Endothelial cell of umbilical vein (primary cell): Measurements from ENCODE around the gene CCDC97. TPM values are rescaled to one million over a fixed set of nuclear protein-coding genes. Genes with fewer than 3 reads are reported as not detected.

Experiments used
- BruUV-seq: library from RNA; stranded (reverse); fragments of 400-500 nt; replicated peaks from 2 replicates; lab custom pipeline; 2021; lab: Mats Ljungman, UMichigan
- CTCF ChIA-PET: fragments of 300-600, 350-600 bp; sonication (Branson Sonifier 250); formaldehyde crosslinking; loops from one replicate; lab custom pipeline; 2021; ENCODE audit warnings: antibody characterized with exemption, inconsistent platforms; lab: Charles Lee
- POLR2A ChIA-PET: fragments of 300-600, 350-600 bp; sonication (Branson Sonifier 250); formaldehyde crosslinking; loops from one replicate; lab custom pipeline; 2021; ENCODE audit warnings: antibody characterized with exemption, inconsistent platforms; lab: Charles Lee
- DNase-seq: peaks from one replicate; pipeline ENCODE4 v3.0.0-alpha.2; 2011; ENCODE audit warnings: low read depth, low spot score
- FAIRE-seq: peaks from 2 replicates; lab custom pipeline; 2011; peaks lifted over from hg19 to GRCh38; lab: Jason Lieb, UNC
- H2AFZ ChIP-seq: 2 replicates; pipeline ENCODE4 v1.6.0; 2012; ENCODE audit warnings: low read depth, low read length, control low read depth, inconsistent platforms
- H3K27ac ChIP-seq: 2 replicates; pipeline ENCODE4 v1.5.1; 2011; ENCODE audit warnings: low read depth, mild to moderate bottlenecking, control low read depth, low read length, moderate library complexity; ENCODE audit not compliant: insufficient read depth
- H3K27me3 ChIP-seq, 2 experiments: 2 replicates each; pipeline versions ENCODE4 v1.6.0 to v1.6.1; 2011; ENCODE audit warnings: low read length in 2 of 2, mixed read lengths in 1 of 2; ENCODE audit not compliant: control insufficient read depth in 2 of 2, insufficient read depth in 2 of 2
- H3K36me3 ChIP-seq, 2 experiments: 2 replicates in 1 of 2; 3 replicates in 1 of 2; pipeline ENCODE4 v1.5.1; 2011; ENCODE audit warnings: low read length in 2 of 2, mild to moderate bottlenecking in 1 of 2, moderate library complexity in 1 of 2; ENCODE audit not compliant: control insufficient read depth in 2 of 2, insufficient read depth in 2 of 2; ENCODE audit errors: extremely low read depth in 1 of 2
- H3K4me1 ChIP-seq: 3 replicates; pipeline ENCODE4 v1.5.1; 2011; ENCODE audit warnings: mild to moderate bottlenecking, low read length; ENCODE audit not compliant: control insufficient read depth, insufficient read depth; ENCODE audit errors: extremely low read depth
- H3K4me2 ChIP-seq: 2 replicates; pipeline ENCODE4 v1.6.1; 2011; ENCODE audit warnings: low read length, control low read depth, mixed read lengths; ENCODE audit not compliant: insufficient read depth
- H3K4me3 ChIP-seq, 3 experiments: fragments of 200-600 bp in 1 of 3; sonication (generic), shearing (Covaris generic) in 1 of 3; replicated peaks in 1 of 3; 2 replicates each; pipeline ENCODE4 v1.5.1; 2011 to 2016; ENCODE audit warnings: control low read depth in 3 of 3, low read length in 3 of 3, mild to moderate bottlenecking in 2 of 3, inconsistent platforms in 1 of 3, low read depth in 1 of 3, moderate library complexity in 1 of 3; ENCODE audit not compliant: insufficient read depth in 1 of 3
- H3K79me2 ChIP-seq: 2 replicates; pipeline ENCODE4 v1.6.0; 2012; ENCODE audit warnings: low read length, inconsistent platforms; ENCODE audit not compliant: control insufficient read depth, insufficient read depth
- H3K9ac ChIP-seq: replicated peaks from 2 replicates; pipeline ENCODE3; 2011; ENCODE audit warnings: low read length, control low read depth; ENCODE audit not compliant: insufficient read depth; ENCODE audit errors: extremely low read depth
- H3K9me1 ChIP-seq: replicated peaks from 3 replicates; pipeline ENCODE4 v1.6.0; 2011; ENCODE audit warnings: mild to moderate bottlenecking, low read length; ENCODE audit not compliant: control insufficient read depth, insufficient read depth; ENCODE audit errors: extremely low read depth
- H3K9me3 ChIP-seq: replicated peaks from 2 replicates; pipeline ENCODE4 v1.5.1; 2012; ENCODE audit warnings: low read length, inconsistent platforms; ENCODE audit not compliant: control insufficient read depth, insufficient read depth
- H4K20me1 ChIP-seq: replicated peaks from 2 replicates; pipeline ENCODE3; 2011; ENCODE audit warnings: mild to moderate bottlenecking, low read length; ENCODE audit not compliant: control insufficient read depth, insufficient read depth; ENCODE audit errors: extremely low read depth
- CTCF ChIP-seq, 2 donors: IDR thresholded peaks; 1 replicate in 1 of 2; 2 replicates in 1 of 2; pipeline ENCODE4 v1.5.1; 2011; ENCODE audit warnings: low read length in 2 of 2, mild to moderate bottlenecking in 2 of 2, moderate library complexity in 2 of 2, control low read depth in 1 of 2, inconsistent platforms in 1 of 2, low read depth in 1 of 2; ENCODE audit not compliant: insufficient read depth in 1 of 2; ENCODE audit errors: extremely low read depth in 1 of 2
- EZH2 ChIP-seq: IDR thresholded peaks from 2 replicates; pipeline ENCODE4 v1.6.1; 2012; ENCODE audit warnings: borderline replicate concordance, low read depth, mild to moderate bottlenecking, moderate library complexity, low read length, inconsistent platforms; ENCODE audit not compliant: severe bottlenecking
- FOS ChIP-seq: IDR thresholded peaks from 2 replicates; pipeline ENCODE4 v1.6.1; 2011; ENCODE audit warnings: mild to moderate bottlenecking, low read length, moderate library complexity, borderline replicate concordance; ENCODE audit not compliant: insufficient read depth
- GATA2 ChIP-seq: IDR thresholded peaks from 2 replicates; pipeline ENCODE4 v1.7.0; 2011; ENCODE audit warnings: low read depth, mild to moderate bottlenecking, moderate library complexity, mixed read lengths, low read length; ENCODE audit not compliant: insufficient read length, insufficient read depth
- JUN ChIP-seq: IDR thresholded peaks from 2 replicates; pipeline ENCODE4 v1.6.1; 2011; ENCODE audit warnings: borderline replicate concordance, low read depth; ENCODE audit not compliant: insufficient read length, insufficient read depth
- MAX ChIP-seq: IDR thresholded peaks from 2 replicates; pipeline ENCODE4 v1.6.1; 2011; ENCODE audit not compliant: insufficient read depth, insufficient read length
- MYC ChIP-seq: IDR thresholded peaks from one replicate; pipeline ENCODE4 v1.6.1; 2011; ENCODE audit warnings: mild to moderate bottlenecking, low read depth, low read length
- POLR2A ChIP-seq: IDR thresholded peaks from 2 replicates; pipeline ENCODE4 v1.6.1; 2012; ENCODE audit warnings: low read depth, mild to moderate bottlenecking, control low read depth, low read length
- POLR2AphosphoS5 ChIP-seq: IDR thresholded peaks from 2 replicates; pipeline ENCODE4 v1.6.1; 2012; ENCODE audit warnings: low read depth, mild to moderate bottlenecking, control low read depth, low read length, moderate library complexity; ENCODE audit not compliant: insufficient read depth
- dilution Hi-C: fragments of 300-500 bp; cut with MboI; formaldehyde crosslinking; loops from one replicate; pipeline ENCODE4 v1.15.0; 2019; ENCODE audit warnings: low sequenced_read_pairs; ENCODE audit not compliant: extremely low pct_ligation_motif_present
- intact Hi-C: fragments of 100-400 bp; cut with micrococcal nuclease; formaldehyde crosslinking; loops from one replicate; pipeline ENCODE4 v1.10.0; 2022
- polyA plus RNA-seq, 4 experiments: library from polyadenylated mRNA; depleted of rRNA in 3 of 4; stranded (reverse) in 3 of 4; unstranded in 1 of 4; fragments of >200 nt; gene quantifications; 2 replicates each; pipeline versions ENCODE4 v1.2.1 to v1.2.3, GENCODE V29; 2011 to 2012; ENCODE audit warnings: missing spikeins in 1 of 4
- total RNA-seq: library from RNA; stranded (reverse); gene quantifications from 2 replicates; pipeline ENCODE4 v1.2.3, GENCODE V29; 2021

CCDC97 gene
- total and polyA plus RNA-seq, 2 donors (not counting 3 experiments of a cell fraction or from before 2014, with no cell fraction given), result 20.7 to 27.2 TPM

GRCh38 chr19:41321204-41321599, 11.2 kb downstream of the CCDC97 start:
- Histone ChIP-seq H3K27ac (no peak overlapping the region), H3K9me1 (no peaks in the 10 kb centered on the region), H3K27me3 (no peaks in the 10 kb centered on the region), H3K79me2 (peaks cover 1% of the 10 kb centered on the region), H3K9me3 (no peaks in the 10 kb centered on the region), H3K9ac (no peak overlapping the region), H3K4me1 (peaks cover 41% of the 10 kb centered on the region), H2AFZ (no peak overlapping the region), H3K36me3 (peaks cover 8 to 36% of the 10 kb centered on the region in 2 experiments), H3K4me3 (no peak overlapping the region), H3K4me2 (no peak overlapping the region), H4K20me1 (no peaks in the 10 kb centered on the region)
- dilution Hi-C loops (no loop called here), intact Hi-C loops (loop anchor here (1.0 to 5.0 kb wide), 3 partner anchors 99 to 251 kb away; no protein-coding TSS in a partner anchor)
- TF ChIP-seq JUN, result no peak
- no peak for TF ChIP-seq CTCF (IDR thresholded peaks at IDR 0.05; ENCODE audit: extremely low read depth in 1 of 2, insufficient read depth in 1 of 2, low read depth in 1 of 2, low read length in 2 of 2)
- no peak for TF ChIP-seq MYC
- TF ChIP-seq POLR2A, result no peak
- TF ChIP-seq GATA2, result no peak
- no peak for TF ChIP-seq EZH2
- no peak for TF ChIP-seq FOS
- no peak for TF ChIP-seq POLR2AphosphoS5
- TF ChIP-seq MAX, result no peak
- BruUV-seq, result no TSS peak
- CTCF ChIA-PET, result interaction anchor here (0.6 to 3.6 kb wide), 20 partner anchors 10 to 249 kb away, joined by 3 to 65 read pairs (median 5); partner anchors contain the start of genes B3GNT8, CCDC97, DMAC2 and TGFB1
- POLR2A ChIA-PET, result interaction anchor here (0.9 kb wide), 1 partner anchor 32 kb away, joined by 4 read pairs; no protein-coding TSS in a partner anchor
- DNase-seq (no peak), FAIRE-seq (no peak)
